Esophagus squamous epithelium (tissue), 4 donors: ENCODE data around the gene CLIC1.

Experiments
- CTCF ChIP-seq, 6 experiments: fragments of 450-650 bp in 4 of 6; fragments of 200-600 bp in 2 of 6; sonication (generic) in 2 of 6; IDR thresholded peaks; one replicate each; pipeline ENCODE4 v1.5.1; 2016 to 2019; ENCODE audit warnings: antibody characterized with exemption in 6 of 6, mild to moderate bottlenecking in 4 of 6, moderate library complexity in 4 of 6
- POLR2A ChIP-seq, 4 donors: fragments of 450-650 bp; IDR thresholded peaks; one replicate each; pipeline ENCODE4 v1.6.1; 2017; ENCODE audit warnings: antibody characterized with exemption in 4 of 4, mild to moderate bottlenecking in 4 of 4, moderate library complexity in 3 of 4

GRCh38 chr6:31697555-31697954 lies 38.8 kb downstream of the CLIC1 start:
- no peak for TF ChIP-seq POLR2A (IDR thresholded peaks at IDR 0.05)
- TF ChIP-seq CTCF (IDR thresholded peaks at IDR 0.05): no peak
